Aorta (tissue), 5 donors: ENCODE data around the gene NT5C2. TPM values are rescaled to one million over a fixed set of nuclear protein-coding genes. Genes with fewer than 3 reads are reported as not detected.

Experiments used
- ATAC-seq: fragments of 200-7000 bp; cut with Tn5 transposase; one replicate; pipeline ENCODE4 v1.9.1; 2022; ENCODE audit warnings: moderate library complexity; ENCODE audit not compliant: low FRiP score
- DNase-seq, 2 donors: peaks; one replicate each; pipeline ENCODE4 v3.0.0-alpha.2; 2020
- H3K27ac ChIP-seq, 2 donors: one replicate each; pipeline ENCODE4 v1.5.1; 2013; ENCODE audit warnings: low read length in 2 of 2, mild to moderate bottlenecking in 2 of 2, moderate library complexity in 2 of 2, control low read depth in 1 of 2, inconsistent platforms in 1 of 2, low read depth in 1 of 2
- H3K27me3 ChIP-seq, 2 donors: one replicate each; pipeline ENCODE4 v1.6.1; 2013; ENCODE audit warnings: control low read depth in 1 of 2, low read length in 1 of 2, mild to moderate bottlenecking in 1 of 2, moderate library complexity in 1 of 2; ENCODE audit not compliant: insufficient read depth in 2 of 2, control insufficient read depth in 1 of 2
- H3K36me3 ChIP-seq, 2 donors: one replicate each; pipeline ENCODE4 v1.6.1; 2013; ENCODE audit warnings: control low read depth in 1 of 2, low read length in 1 of 2, mild to moderate bottlenecking in 1 of 2; ENCODE audit not compliant: insufficient read depth in 2 of 2, control insufficient read depth in 1 of 2
- H3K4me1 ChIP-seq, 2 donors: one replicate each; pipeline ENCODE4 v1.6.1; 2013; ENCODE audit warnings: low read length in 2 of 2, control low read depth in 1 of 2, mild to moderate bottlenecking in 1 of 2, moderate library complexity in 1 of 2; ENCODE audit not compliant: insufficient read depth in 2 of 2, control insufficient read depth in 1 of 2
- H3K4me3 ChIP-seq, 2 donors: one replicate each; pipeline ENCODE4 v1.5.1; 2013; ENCODE audit warnings: low read length in 2 of 2, control low read depth in 1 of 2, mild to moderate bottlenecking in 1 of 2
- H3K9me3 ChIP-seq: one replicate; pipeline ENCODE4 v1.6.1; 2013; ENCODE audit warnings: mild to moderate bottlenecking, low read length; ENCODE audit not compliant: control insufficient read depth
- WGBS, 2 donors: extraction: QIAGEN DNeasy Blood & Tissue Kit; methylation state at CpG; one replicate each; pipeline ENCODE4 v1.1.7; 2013; 5-methylcytosine and 5-hydroxymethylcytosine counted together
- intact Hi-C, 2 donors: fragments of 100-400 bp; cut with DNase I; formaldehyde crosslinking; loops; one replicate each; pipeline versions ENCODE4 v1.14.2 to v1.15.0; 2022
- polyA plus RNA-seq, 2 donors: library from polyadenylated mRNA; stranded (reverse); fragments of 200-250 nt; gene quantifications; one replicate each; pipeline ENCODE4 v1.2.3, GENCODE V29; 2013
- total RNA-seq, 2 donors: library from RNA; stranded (reverse); fragmentation: NEBNext Ultra II Directional; extraction: Animal tissue kit (Norgen Biotek cat#: 25700); gene quantifications; one replicate each; pipeline ENCODE4 v1.2.1, GENCODE V29; 2021
- donor health status: healthy with polysubstance abuse.
- donor health status: Bipolar disorder and iron deficiency.
- donor health status: DM: no; HTN: no; CAD: no.
- donor health status: DM: no; HTN: no; CAD: no.
- donor health status: DM: yes; HTN: yes; CAD: no.

Gene NT5C2
- total and polyA plus RNA-seq, 4 donors = 34.7 to 102 (median 73.9) TPM

GRCh38 chr10:103104721-103105120 lies 88.4 kb downstream of the NT5C2 start:
- no peaks in the 10 kb centered on the region for H3K27me3 ChIP-seq
- H3K9me3 ChIP-seq = no peaks in the 10 kb centered on the region
- no peak overlapping the region for H3K27ac ChIP-seq
- H3K36me3 ChIP-seq = peaks cover 0 to 2% of the 10 kb centered on the region in 2 donors
- H3K4me1 ChIP-seq = no peaks in the 10 kb centered on the region
- intact Hi-C loops = loop anchor here (5.0 kb wide), 2 partner anchors 48 to 88 kb away; partner anchors contain the start of gene NT5C2 (in 1 of the 2)
- DNase-seq (no peak), ATAC-seq (no peak)
- WGBS, 2 donors = 16 to 21% methylated on average over 2 of the region's 2 CpGs
- H3K4me3 ChIP-seq = no peak overlapping the region

- ATAC-seq (no peak), DNase-seq (no peak)
- Histone ChIP-seq H3K9me3 (no peaks in the 10 kb centered on the region), H3K36me3 (peaks cover 0 to 2% of the 10 kb centered on the region in 2 donors), H3K27me3 (no peaks in the 10 kb centered on the region), H3K4me1 (no peaks in the 10 kb centered on the region), H3K4me3 (no peak overlapping the region), H3K27ac (peak overlapping the region in 1 of 2 donors; percentile 36)
- WGBS, 2 donors = 50 to 55% methylated on average over 2 of the region's 2 CpGs
- intact Hi-C loops = no loop called here
These were observed 89.1 kb downstream of the NT5C2 start for GRCh38 chr10:103103989-103104388.

GRCh38 chr10:103102195-103102594 lies 90.9 kb downstream of the NT5C2 start:
- 22 to 30% methylated on average over 3 of the region's 3 CpGs for WGBS, 2 donors
- no peak overlapping the region for H3K4me3 ChIP-seq
- intact Hi-C loops = no loop called here
- no peak for DNase-seq
- H3K9me3 ChIP-seq = no peaks in the 10 kb centered on the region
- no peak overlapping the region for H3K27ac ChIP-seq
- peaks cover 0 to 2% of the 10 kb centered on the region in 2 donors for H3K36me3 ChIP-seq
- no peaks in the 10 kb centered on the region for H3K4me1 ChIP-seq
- no peaks in the 10 kb centered on the region for H3K27me3 ChIP-seq
- ATAC-seq = no peak

- Histone ChIP-seq H3K9me3 (no peaks in the 10 kb centered on the region), H3K36me3 (peaks cover 0 to 2% of the 10 kb centered on the region in 2 donors), H3K4me1 (no peaks in the 10 kb centered on the region), H3K27me3 (no peaks in the 10 kb centered on the region), H3K4me3 (no peak overlapping the region), H3K27ac (no peak overlapping the region)
- DNase-seq = no peak
- no peak for ATAC-seq
- intact Hi-C loops = no loop called here
- 67 to 70% methylated on average over 2 of the region's 2 CpGs for WGBS, 2 donors
These were observed 92.5 kb downstream of the NT5C2 start for GRCh38 chr10:103100620-103101019.

GRCh38 chr10:103098240-103098639 lies 94.8 kb downstream of the NT5C2 start:
- Histone ChIP-seq H3K36me3 (peaks cover 0 to 9% of the 10 kb centered on the region in 2 donors), H3K4me3 (no peak overlapping the region), H3K9me3 (no peaks in the 10 kb centered on the region), H3K27me3 (no peaks in the 10 kb centered on the region), H3K4me1 (no peaks in the 10 kb centered on the region), H3K27ac (no peak overlapping the region)
- DNase-seq (no peak), ATAC-seq (no peak)
- intact Hi-C loops = no loop called here

- peaks cover 3 to 9% of the 10 kb centered on the region in 2 donors for H3K36me3 ChIP-seq
- 67 to 73% methylated on average over 3 of the region's 3 CpGs for WGBS, 2 donors
- intact Hi-C loops = no loop called here
These were observed 96.9 kb downstream of the NT5C2 start for GRCh38 chr10:103096130-103096529.

GRCh38 chr10:103095005-103095404 lies 98.1 kb downstream of the NT5C2 start:
- no peak for DNase-seq
- intact Hi-C loops = no loop called here
- H3K27me3 ChIP-seq = no peaks in the 10 kb centered on the region
- H3K27ac ChIP-seq = no peak overlapping the region
- no peak for ATAC-seq
- no peaks in the 10 kb centered on the region for H3K9me3 ChIP-seq
- H3K4me1 ChIP-seq = no peaks in the 10 kb centered on the region
- no peak overlapping the region for H3K4me3 ChIP-seq
- H3K36me3 ChIP-seq = peaks cover 3 to 13% of the 10 kb centered on the region in 2 donors

More at GRCh38 chr10:103096130-103096529, 96.9 kb downstream of the NT5C2 start:
- Histone ChIP-seq H3K27ac (no peak overlapping the region), H3K27me3 (no peaks in the 10 kb centered on the region), H3K4me1 (no peaks in the 10 kb centered on the region), H3K9me3 (no peaks in the 10 kb centered on the region), H3K4me3 (no peak overlapping the region)
- DNase-seq (no peak), ATAC-seq (no peak)

- DNase-seq = no peak
- H3K36me3 ChIP-seq = peaks cover 14 to 19% of the 10 kb centered on the region in 2 donors
- WGBS, 2 donors = 95 to 99% methylated on average over 7 of the region's 7 CpGs
- no peaks in the 10 kb centered on the region for H3K27me3 ChIP-seq
- no peaks in the 10 kb centered on the region for H3K9me3 ChIP-seq
- ATAC-seq = no peak
- H3K4me1 ChIP-seq = peaks cover 0 to 2% of the 10 kb centered on the region in 2 donors
- no peak overlapping the region for H3K4me3 ChIP-seq
- intact Hi-C loops = no loop called here
- H3K27ac ChIP-seq = no peak overlapping the region
These were observed 102.2 kb downstream of the NT5C2 start for GRCh38 chr10:103090911-103091310.

GRCh38 chr10:103089493-103089892 lies 103.6 kb downstream of the NT5C2 start:
- Histone ChIP-seq H3K36me3 (peaks cover 14 to 16% of the 10 kb centered on the region in 2 donors), H3K4me3 (no peak overlapping the region), H3K4me1 (peaks cover 0 to 7% of the 10 kb centered on the region in 2 donors), H3K27me3 (no peaks in the 10 kb centered on the region), H3K27ac (no peak overlapping the region), H3K9me3 (no peaks in the 10 kb centered on the region)
- WGBS, 2 donors = 78 to 84% methylated on average over 10 of the region's 10 CpGs
- intact Hi-C loops = loop anchor here in 1 of 2 donors (5.0 kb wide), 1 partner anchor 153 kb away; no protein-coding TSS in a partner anchor
- no peak for DNase-seq
- no peak for ATAC-seq
